Measurements from ENCODE around the gene ERCC2.
A peak's percentile ranks its signal among the peaks of the same experiment; 100 is the strongest.
"Not testable (repeated sequence)": the region's sequence is repeated elsewhere in the genome, so short reads cannot be mapped to it uniquely, and the experiment has no call there.

ERCC2 gene

GRCh38 chr19:45413497-45413896, 43.1 kb upstream of the ERCC2 start:
- Histone ChIP-seq H3K27me3 (replicated peaks in 2 of 5; ENCODE audit: control insufficient read depth in 4 of 5, insufficient read depth in 5 of 5, low read length in 4 of 5) (no peaks in the 10 kb centered on the region), H3K27ac (ENCODE audit: insufficient read depth in 1 of 2, low read depth in 1 of 2, low read length in 2 of 2, poor library complexity in 1 of 2, severe bottlenecking in 2 of 2) (no peak overlapping the region), H3K4me3 (ENCODE audit: control insufficient read depth in 1 of 7, extremely low read depth in 1 of 7, insufficient read depth in 4 of 7, low read depth in 2 of 7, low read length in 6 of 7) (no peak overlapping the region), H3K36me3 (ENCODE audit: control insufficient read depth in 4 of 4, insufficient read depth in 4 of 4, low read length in 3 of 4) (peaks cover 2 to 51% (median 37%) of the 10 kb centered on the region in 4 experiments), H3K9me3 (ENCODE audit: control extremely low read depth in 1 of 5, control insufficient read depth in 4 of 5, insufficient read depth in 2 of 5, low read depth in 1 of 5, low read length in 4 of 5) (no peaks in the 10 kb centered on the region), H3K4me1 (ENCODE audit: control extremely low read depth in 1 of 4, control insufficient read depth in 4 of 4, insufficient read depth in 4 of 4, low read length in 3 of 4) (peaks cover 0 to 12% (median 0%) of the 10 kb centered on the region in 4 experiments)
- no peak for DNase-seq
- POLR2A ChIA-PET, result interaction anchor here (0.6 kb wide), 1 partner anchor 163 kb away, joined by 3 read pairs; no protein-coding TSS in a partner anchor
- CTCF ChIA-PET, result interaction anchor here (0.7 to 1.3 kb wide), 4 partner anchors 9 to 75 kb away, joined by 3 to 5 read pairs (median 4); partner anchors contain the start of gene PPP1R13L
- 97% methylated on average over 4 of the region's 6 CpGs for WGBS (ENCODE audit: insufficient coverage)

GRCh38 chr19:45410330-45410729, 40.0 kb upstream of the ERCC2 start:
- DNase-seq; H3K9me3 ChIP-seq (ENCODE audit: control extremely low read depth in 1 of 5, control insufficient read depth in 4 of 5, insufficient read depth in 2 of 5, low read depth in 1 of 5, low read length in 4 of 5); POLR2A ChIA-PET; H3K27me3 ChIP-seq (replicated peaks in 2 of 5; ENCODE audit: control insufficient read depth in 4 of 5, insufficient read depth in 5 of 5, low read length in 4 of 5); H3K4me3 ChIP-seq (ENCODE audit: control insufficient read depth in 1 of 7, extremely low read depth in 1 of 7, insufficient read depth in 4 of 7, low read depth in 2 of 7, low read length in 6 of 7); H3K27ac ChIP-seq (ENCODE audit: insufficient read depth in 1 of 2, low read depth in 1 of 2, low read length in 2 of 2, poor library complexity in 1 of 2, severe bottlenecking in 2 of 2); CTCF ChIA-PET: not testable (repeated sequence)
- WGBS (ENCODE audit: insufficient coverage), result 100% methylated on average over 1 of the region's 4 CpGs
- Histone ChIP-seq H3K36me3 (ENCODE audit: control insufficient read depth in 4 of 4, insufficient read depth in 4 of 4, low read length in 3 of 4) (peaks cover 2 to 31% (median 21%) of the 10 kb centered on the region in 4 experiments), H3K4me1 (ENCODE audit: control extremely low read depth in 1 of 4, control insufficient read depth in 4 of 4, insufficient read depth in 4 of 4, low read length in 3 of 4) (peaks cover 5 to 25% (median 20%) of the 10 kb centered on the region in 4 experiments)

DNA sequence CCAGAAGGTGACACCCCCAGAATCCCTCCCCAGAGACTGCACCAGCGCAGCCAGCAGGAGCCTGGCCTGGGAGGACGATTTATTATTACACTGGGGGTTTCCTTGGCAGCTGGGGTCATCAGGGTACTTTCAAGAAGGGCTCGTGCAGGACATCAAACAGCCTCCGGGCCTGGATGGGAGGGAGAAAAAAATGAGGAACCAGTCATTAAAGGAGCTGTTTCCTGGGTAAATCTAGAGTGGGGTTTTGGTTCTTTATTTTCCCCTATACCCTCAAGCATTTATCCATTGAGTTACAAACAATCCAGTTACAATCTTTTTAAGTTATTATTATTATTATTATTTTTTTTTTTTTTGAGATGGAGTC, 39.2 kb upstream of the ERCC2 start:
- Histone ChIP-seq H3K9me3 (ENCODE audit: control extremely low read depth in 1 of 5, control insufficient read depth in 4 of 5, insufficient read depth in 2 of 5, low read depth in 1 of 5, low read length in 4 of 5) (no peaks in the 10 kb centered on the region), H3K4me1 (ENCODE audit: control extremely low read depth in 1 of 4, control insufficient read depth in 4 of 4, insufficient read depth in 4 of 4, low read length in 3 of 4) (peaks cover 5 to 33% (median 28%) of the 10 kb centered on the region in 4 experiments), H3K36me3 (ENCODE audit: control insufficient read depth in 4 of 4, insufficient read depth in 4 of 4, low read length in 3 of 4) (peaks cover 2 to 27% (median 19%) of the 10 kb centered on the region in 4 experiments), H3K4me3 (ENCODE audit: control insufficient read depth in 1 of 7, extremely low read depth in 1 of 7, insufficient read depth in 4 of 7, low read depth in 2 of 7, low read length in 6 of 7) (no peak overlapping the region), H3K27me3 (replicated peaks in 2 of 5; ENCODE audit: control insufficient read depth in 4 of 5, insufficient read depth in 5 of 5, low read length in 4 of 5) (peaks cover 0 to 7% (median 2%) of the 10 kb centered on the region in 5 experiments), H3K27ac (ENCODE audit: insufficient read depth in 1 of 2, low read depth in 1 of 2, low read length in 2 of 2, poor library complexity in 1 of 2, severe bottlenecking in 2 of 2) (no peak overlapping the region)
- no peak for DNase-seq
- ChIA-PET POLR2A (no interaction called here), CTCF (no interaction called here)
- no CpG with 5 or more reads among the region's 4 CpGs for WGBS (ENCODE audit: insufficient coverage)

DNA sequence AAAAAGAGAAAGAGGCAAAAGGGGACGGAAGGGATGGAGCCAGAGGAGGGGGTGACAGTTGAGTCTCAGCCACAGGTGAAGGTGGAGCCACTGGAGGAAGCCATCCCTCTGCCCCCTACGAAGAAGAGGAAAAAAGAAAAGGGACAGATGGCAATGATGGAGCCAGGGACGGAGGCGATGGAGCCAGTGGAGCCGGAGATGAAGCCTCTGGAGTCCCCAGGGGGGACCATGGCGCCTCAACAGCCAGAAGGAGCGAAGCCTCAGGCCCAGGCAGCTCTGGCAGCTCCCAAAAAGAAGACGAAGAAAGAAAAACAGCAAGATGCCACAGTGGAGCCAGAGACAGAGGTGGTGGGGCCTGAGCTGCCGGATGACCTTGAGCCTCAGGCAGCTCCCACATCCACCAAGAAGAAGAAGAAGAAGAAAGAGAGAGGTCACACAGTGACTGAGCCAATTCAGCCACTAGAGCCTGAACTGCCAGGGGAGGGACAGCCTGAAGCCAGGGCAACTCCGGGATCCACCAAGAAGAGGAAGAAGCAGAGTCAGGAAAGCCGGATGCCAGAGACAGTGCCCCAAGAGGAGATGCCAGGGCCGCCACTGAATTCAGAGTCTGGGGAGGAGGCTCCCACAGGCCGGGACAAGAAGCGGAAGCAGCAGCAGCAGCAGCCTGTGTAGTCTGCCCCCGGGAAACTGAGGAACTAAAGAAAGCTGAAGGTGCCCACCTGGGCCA, 38.6 kb upstream of the ERCC2 start:
- Histone ChIP-seq H3K36me3 (ENCODE audit: control insufficient read depth in 4 of 4, insufficient read depth in 4 of 4, low read length in 3 of 4) (peaks cover 2 to 22% (median 15%) of the 10 kb centered on the region in 4 experiments), H3K4me1 (ENCODE audit: control extremely low read depth in 1 of 4, control insufficient read depth in 4 of 4, insufficient read depth in 4 of 4, low read length in 3 of 4) (peaks cover 5 to 38% (median 33%) of the 10 kb centered on the region in 4 experiments), H3K27ac (ENCODE audit: insufficient read depth in 1 of 2, low read depth in 1 of 2, low read length in 2 of 2, poor library complexity in 1 of 2, severe bottlenecking in 2 of 2) (no peak overlapping the region), H3K9me3 (ENCODE audit: control extremely low read depth in 1 of 5, control insufficient read depth in 4 of 5, insufficient read depth in 2 of 5, low read depth in 1 of 5, low read length in 4 of 5) (no peaks in the 10 kb centered on the region), H3K4me3 (ENCODE audit: control insufficient read depth in 1 of 7, extremely low read depth in 1 of 7, insufficient read depth in 4 of 7, low read depth in 2 of 7, low read length in 6 of 7) (no peak overlapping the region), H3K27me3 (replicated peaks in 2 of 5; ENCODE audit: control insufficient read depth in 4 of 5, insufficient read depth in 5 of 5, low read length in 4 of 5) (peaks cover 0 to 12% (median 8%) of the 10 kb centered on the region in 5 experiments)
- 90% methylated on average over 15 of the region's 15 CpGs for WGBS (ENCODE audit: insufficient coverage)
- ChIA-PET POLR2A (no interaction called here), CTCF (no interaction called here)
- no peak for DNase-seq

GRCh38 chr19:45408121-45408520, 37.7 kb upstream of the ERCC2 start:
- H3K4me1 ChIP-seq (ENCODE audit: control extremely low read depth in 1 of 4, control insufficient read depth in 4 of 4, insufficient read depth in 4 of 4, low read length in 3 of 4), result peaks cover 5 to 38% (median 34%) of the 10 kb centered on the region in 4 experiments
- WGBS (ENCODE audit: insufficient coverage), result 100% methylated on average over 7 of the region's 8 CpGs
- POLR2A ChIA-PET, result no interaction called here

GRCh38 chr19:45407585-45407984, 37.2 kb upstream of the ERCC2 start:
- H3K36me3 ChIP-seq (ENCODE audit: control insufficient read depth in 4 of 4, insufficient read depth in 4 of 4, low read length in 3 of 4); H3K27ac ChIP-seq (ENCODE audit: insufficient read depth in 1 of 2, low read depth in 1 of 2, low read length in 2 of 2, poor library complexity in 1 of 2, severe bottlenecking in 2 of 2); DNase-seq; POLR2A ChIA-PET; H3K9me3 ChIP-seq (ENCODE audit: control extremely low read depth in 1 of 5, control insufficient read depth in 4 of 5, insufficient read depth in 2 of 5, low read depth in 1 of 5, low read length in 4 of 5): not testable (repeated sequence)
- Histone ChIP-seq H3K27me3 (replicated peaks in 2 of 5; ENCODE audit: control insufficient read depth in 4 of 5, insufficient read depth in 5 of 5, low read length in 4 of 5) (peaks cover 0 to 27% (median 21%) of the 10 kb centered on the region in 5 experiments), H3K4me3 (ENCODE audit: control insufficient read depth in 1 of 7, extremely low read depth in 1 of 7, insufficient read depth in 4 of 7, low read depth in 2 of 7, low read length in 6 of 7) (peak overlapping the region in 4 of 7 experiments; percentile 15 to 92 (median 82)), H3K4me1 (ENCODE audit: control extremely low read depth in 1 of 4, control insufficient read depth in 4 of 4, insufficient read depth in 4 of 4, low read length in 3 of 4) (peaks cover 5 to 38% (median 36%) of the 10 kb centered on the region in 4 experiments)
- WGBS (ENCODE audit: insufficient coverage), result 100% methylated on average over 3 of the region's 5 CpGs
- CTCF ChIA-PET, result interaction anchor here (0.9 to 1.0 kb wide), 2 partner anchors 9 to 21 kb away, joined by 3 to 4 read pairs; no protein-coding TSS in a partner anchor

More at GRCh38 chr19:45408121-45408520, 37.7 kb upstream of the ERCC2 start:
- Histone ChIP-seq H3K27me3 (replicated peaks in 2 of 5; ENCODE audit: control insufficient read depth in 4 of 5, insufficient read depth in 5 of 5, low read length in 4 of 5) (peaks cover 0 to 21% (median 16%) of the 10 kb centered on the region in 5 experiments), H3K36me3 (ENCODE audit: control insufficient read depth in 4 of 4, insufficient read depth in 4 of 4, low read length in 3 of 4) (peaks cover 0 to 14% (median 8%) of the 10 kb centered on the region in 4 experiments), H3K9me3 (ENCODE audit: control extremely low read depth in 1 of 5, control insufficient read depth in 4 of 5, insufficient read depth in 2 of 5, low read depth in 1 of 5, low read length in 4 of 5) (no peaks in the 10 kb centered on the region), H3K4me3 (ENCODE audit: control insufficient read depth in 1 of 7, extremely low read depth in 1 of 7, insufficient read depth in 4 of 7, low read depth in 2 of 7, low read length in 6 of 7) (no peak overlapping the region), H3K27ac (ENCODE audit: insufficient read depth in 1 of 2, low read depth in 1 of 2, low read length in 2 of 2, poor library complexity in 1 of 2, severe bottlenecking in 2 of 2) (no peak overlapping the region)
- DNase-seq, result no peak
- CTCF ChIA-PET, result no interaction called here

- H3K27me3 ChIP-seq (replicated peaks in 2 of 5; ENCODE audit: control insufficient read depth in 4 of 5, insufficient read depth in 5 of 5, low read length in 4 of 5), result peaks cover 0 to 32% (median 21%) of the 10 kb centered on the region in 5 experiments
- peaks cover 0 to 10% (median 3%) of the 10 kb centered on the region in 4 experiments for H3K36me3 ChIP-seq (ENCODE audit: control insufficient read depth in 4 of 4, insufficient read depth in 4 of 4, low read length in 3 of 4)
- WGBS (ENCODE audit: insufficient coverage), result 0% methylated on average over 9 of the region's 10 CpGs
- ChIA-PET CTCF (interaction anchor here (0.9 to 1.0 kb wide), 2 partner anchors 9 to 21 kb away, joined by 3 to 4 read pairs; no protein-coding TSS in a partner anchor), POLR2A (no interaction called here)
- peak overlapping the region; percentile 70 to 92 (median 83) for H3K4me3 ChIP-seq (ENCODE audit: control insufficient read depth in 1 of 7, extremely low read depth in 1 of 7, insufficient read depth in 4 of 7, low read depth in 2 of 7, low read length in 6 of 7)
- H3K4me1 ChIP-seq (ENCODE audit: control extremely low read depth in 1 of 4, control insufficient read depth in 4 of 4, insufficient read depth in 4 of 4, low read length in 3 of 4), result peaks cover 5 to 38% (median 38%) of the 10 kb centered on the region in 4 experiments
- no peaks in the 10 kb centered on the region for H3K9me3 ChIP-seq (ENCODE audit: control extremely low read depth in 1 of 5, control insufficient read depth in 4 of 5, insufficient read depth in 2 of 5, low read depth in 1 of 5, low read length in 4 of 5)
- H3K27ac ChIP-seq (ENCODE audit: insufficient read depth in 1 of 2, low read depth in 1 of 2, low read length in 2 of 2, poor library complexity in 1 of 2, severe bottlenecking in 2 of 2), result no peak overlapping the region
- no peak for DNase-seq
Measured at GRCh38 chr19:45407091-45407375, 36.7 kb upstream of the ERCC2 start.

All from common myeloid progenitor, CD34-positive (primary cell).